ENCODE results near the gene FBXO47.

FBXO47 gene

GRCh38 chr17:38897176-38897575 lies 70.0 kb downstream of the FBXO47 start:
- no peaks in the 10 kb centered on the region for H3K4me1 ChIP-seq
- H3K4me3 ChIP-seq: no peak overlapping the region
- in situ Hi-C loops (cut with MboI; ENCODE audit: low sequenced_read_pairs): no loop called here
- H3K36me3 ChIP-seq (replicated peaks): peaks cover 15% of the 10 kb centered on the region
- H3K27me3 ChIP-seq (ENCODE audit: low read depth): no peaks in the 10 kb centered on the region
- DNase-seq (ENCODE audit: low spot score in 2 of 2): no peak
- no peaks in the 10 kb centered on the region for H3K9me3 ChIP-seq

DNA sequence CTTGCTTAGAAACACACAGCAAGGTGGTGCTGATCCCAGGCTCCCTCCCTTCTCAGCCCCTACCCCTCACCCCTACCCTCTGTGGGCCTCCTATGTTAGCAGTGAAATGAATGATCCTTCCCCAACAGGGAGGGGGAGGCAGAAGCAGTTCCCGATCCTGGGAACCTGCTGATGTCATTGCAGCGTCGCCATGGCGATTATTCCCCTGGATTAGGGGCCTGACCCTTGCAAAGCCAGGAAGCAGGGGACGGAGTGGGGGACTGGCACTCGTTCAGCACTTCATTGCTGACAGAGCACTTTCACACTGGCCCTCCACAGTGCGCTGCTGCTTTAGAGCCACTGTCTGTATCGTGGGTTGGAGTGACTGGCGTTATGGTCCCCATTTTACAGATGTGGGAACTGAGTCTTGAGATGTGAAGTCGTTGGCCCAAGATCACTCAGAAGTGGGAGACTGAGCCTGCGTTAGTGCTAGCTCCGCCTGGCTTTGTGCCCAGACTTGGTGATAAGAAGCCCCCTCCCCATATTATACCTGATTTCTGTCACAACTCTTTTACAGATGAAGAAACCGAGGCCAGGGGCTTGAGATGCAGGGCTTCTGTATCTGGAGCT lies 70.8 kb downstream of the FBXO47 start:
- Histone ChIP-seq H3K4me1 (no peaks in the 10 kb centered on the region), H3K36me3 (replicated peaks) (peaks cover 21% of the 10 kb centered on the region), H3K27me3 (ENCODE audit: low read depth) (no peaks in the 10 kb centered on the region), H3K9me3 (no peaks in the 10 kb centered on the region), H3K4me3 (no peak overlapping the region)
- DNase-seq (ENCODE audit: low spot score in 2 of 2): no peak
- in situ Hi-C loops (cut with MboI; ENCODE audit: low sequenced_read_pairs): no loop called here

DNA sequence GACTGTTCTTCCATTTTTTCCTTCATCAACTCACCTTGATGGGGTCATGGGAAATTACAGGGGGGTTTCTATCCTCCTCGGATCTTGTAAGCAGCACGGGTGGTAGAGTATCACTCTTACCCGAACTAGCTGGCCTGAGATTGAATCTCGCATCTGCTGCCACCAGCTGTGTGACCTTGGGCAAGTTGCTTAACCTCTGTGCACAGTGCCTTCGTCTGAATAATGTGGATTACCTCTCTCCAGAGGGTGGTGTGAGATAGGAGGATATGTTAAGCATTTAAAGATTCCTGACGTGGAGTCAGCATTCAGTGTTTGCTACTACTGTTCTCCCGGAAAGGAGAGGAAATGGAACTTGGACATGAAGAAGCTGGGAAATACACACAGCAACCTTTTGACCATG lies 72.9 kb downstream of the FBXO47 start:
- in situ Hi-C loops (cut with MboI; ENCODE audit: low sequenced_read_pairs): no loop called here

GRCh38 chr17:38893607-38894006 lies 73.6 kb downstream of the FBXO47 start:
- in situ Hi-C loops (cut with MboI; ENCODE audit: low sequenced_read_pairs): no loop called here
- no peak overlapping the region for H3K4me3 ChIP-seq
- no peaks in the 10 kb centered on the region for H3K9me3 ChIP-seq
- peaks cover 23% of the 10 kb centered on the region for H3K36me3 ChIP-seq (replicated peaks)
- no peak for DNase-seq (ENCODE audit: low spot score in 2 of 2)
- no peaks in the 10 kb centered on the region for H3K27me3 ChIP-seq (ENCODE audit: low read depth)
- H3K4me1 ChIP-seq: no peaks in the 10 kb centered on the region

More for the DNA sequence above, 72.9 kb downstream of the FBXO47 start:
- no peak for DNase-seq (ENCODE audit: low spot score in 2 of 2)
- Histone ChIP-seq H3K4me1 (no peaks in the 10 kb centered on the region), H3K9me3 (no peaks in the 10 kb centered on the region), H3K27me3 (ENCODE audit: low read depth) (no peaks in the 10 kb centered on the region), H3K36me3 (replicated peaks) (peaks cover 26% of the 10 kb centered on the region), H3K4me3 (no peak overlapping the region)

DNA sequence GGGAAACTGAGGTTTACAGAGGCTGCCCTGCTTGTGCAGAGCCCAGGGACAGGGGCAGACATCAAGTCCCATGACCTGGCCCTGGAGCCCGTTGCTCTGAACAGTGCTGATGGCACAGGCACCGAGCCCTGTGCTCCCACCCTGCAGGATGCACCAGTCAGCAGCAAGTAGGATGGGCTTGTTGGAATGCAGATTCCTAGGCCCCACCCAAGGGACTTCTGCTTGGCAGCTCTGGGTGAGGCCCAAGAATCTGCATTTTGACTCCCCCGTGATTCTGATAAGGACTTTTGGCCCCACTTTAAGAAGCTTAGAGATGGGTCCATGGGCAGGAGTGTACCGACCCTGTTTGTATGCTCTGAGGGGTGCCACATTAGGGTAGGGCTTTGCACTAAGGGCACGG lies 74.1 kb downstream of the FBXO47 start:
- Histone ChIP-seq H3K9me3 (no peaks in the 10 kb centered on the region), H3K4me1 (no peaks in the 10 kb centered on the region), H3K36me3 (replicated peaks) (peaks cover 26% of the 10 kb centered on the region), H3K27me3 (ENCODE audit: low read depth) (no peaks in the 10 kb centered on the region), H3K4me3 (no peak overlapping the region)
- DNase-seq (ENCODE audit: low spot score in 2 of 2): no peak
- in situ Hi-C loops (cut with MboI; ENCODE audit: low sequenced_read_pairs): no loop called here

- no peaks in the 10 kb centered on the region for H3K27me3 ChIP-seq (ENCODE audit: low read depth)
- H3K4me1 ChIP-seq: no peaks in the 10 kb centered on the region
- no peak overlapping the region for H3K4me3 ChIP-seq
- H3K36me3 ChIP-seq (replicated peaks): peaks cover 26% of the 10 kb centered on the region
- H3K9me3 ChIP-seq: no peaks in the 10 kb centered on the region
- DNase-seq (ENCODE audit: low spot score in 2 of 2): no peak
- in situ Hi-C loops (cut with MboI; ENCODE audit: low sequenced_read_pairs): no loop called here
Measured at GRCh38 chr17:38892620-38893019, 74.6 kb downstream of the FBXO47 start.

GRCh38 chr17:38892083-38892482 lies 75.1 kb downstream of the FBXO47 start:
- no peak overlapping the region for H3K4me3 ChIP-seq
- DNase-seq (ENCODE audit: low spot score in 2 of 2): no peak
- no peaks in the 10 kb centered on the region for H3K4me1 ChIP-seq
- in situ Hi-C loops (cut with MboI; ENCODE audit: low sequenced_read_pairs): no loop called here
- H3K27me3 ChIP-seq (ENCODE audit: low read depth): no peaks in the 10 kb centered on the region
- peaks cover 26% of the 10 kb centered on the region for H3K36me3 ChIP-seq (replicated peaks)
- no peaks in the 10 kb centered on the region for H3K9me3 ChIP-seq

- no peak for DNase-seq (ENCODE audit: low spot score in 2 of 2)
- Histone ChIP-seq H3K36me3 (replicated peaks) (peaks cover 26% of the 10 kb centered on the region), H3K4me3 (no peak overlapping the region), H3K9me3 (no peaks in the 10 kb centered on the region), H3K27me3 (ENCODE audit: low read depth) (no peaks in the 10 kb centered on the region), H3K4me1 (no peaks in the 10 kb centered on the region)
- in situ Hi-C loops (cut with MboI; ENCODE audit: low sequenced_read_pairs): no loop called here
Measured at GRCh38 chr17:38891441-38891840, 75.8 kb downstream of the FBXO47 start.

DNA sequence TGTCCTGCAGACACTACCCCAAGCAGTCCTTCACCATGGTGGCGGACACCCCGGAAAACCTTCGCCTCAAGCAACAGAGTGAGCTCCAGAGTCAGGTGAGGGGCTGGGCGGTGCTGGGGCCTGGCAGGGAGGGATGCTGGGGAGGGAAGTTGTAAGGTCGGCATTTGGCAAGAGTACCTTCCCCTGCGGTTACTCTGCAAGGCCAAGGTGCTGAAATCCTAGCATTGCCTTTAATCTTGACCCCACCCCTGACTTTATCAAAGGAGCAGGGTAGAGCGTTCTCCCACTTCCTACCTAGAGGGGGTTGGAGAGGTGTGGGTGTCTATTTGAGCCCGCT lies 76.8 kb downstream of the FBXO47 start:
- DNase-seq (ENCODE audit: low spot score in 2 of 2): no peak
- in situ Hi-C loops (cut with MboI; ENCODE audit: low sequenced_read_pairs): no loop called here
- Histone ChIP-seq H3K4me1 (peaks cover 5% of the 10 kb centered on the region), H3K27me3 (ENCODE audit: low read depth) (no peaks in the 10 kb centered on the region), H3K4me3 (no peak overlapping the region), H3K9me3 (no peaks in the 10 kb centered on the region), H3K36me3 (replicated peaks) (peaks cover 26% of the 10 kb centered on the region)

GRCh38 chr17:38889745-38890409 lies 77.3 kb downstream of the FBXO47 start:
- H3K9me3 ChIP-seq: no peaks in the 10 kb centered on the region
- H3K27me3 ChIP-seq (ENCODE audit: low read depth): no peaks in the 10 kb centered on the region
- no peak overlapping the region for H3K4me3 ChIP-seq
- in situ Hi-C loops (cut with MboI; ENCODE audit: low sequenced_read_pairs): no loop called here
- H3K4me1 ChIP-seq: peaks cover 5% of the 10 kb centered on the region
- no peak for DNase-seq (ENCODE audit: low spot score in 2 of 2)
- H3K36me3 ChIP-seq (replicated peaks): peaks cover 29% of the 10 kb centered on the region

DNA sequence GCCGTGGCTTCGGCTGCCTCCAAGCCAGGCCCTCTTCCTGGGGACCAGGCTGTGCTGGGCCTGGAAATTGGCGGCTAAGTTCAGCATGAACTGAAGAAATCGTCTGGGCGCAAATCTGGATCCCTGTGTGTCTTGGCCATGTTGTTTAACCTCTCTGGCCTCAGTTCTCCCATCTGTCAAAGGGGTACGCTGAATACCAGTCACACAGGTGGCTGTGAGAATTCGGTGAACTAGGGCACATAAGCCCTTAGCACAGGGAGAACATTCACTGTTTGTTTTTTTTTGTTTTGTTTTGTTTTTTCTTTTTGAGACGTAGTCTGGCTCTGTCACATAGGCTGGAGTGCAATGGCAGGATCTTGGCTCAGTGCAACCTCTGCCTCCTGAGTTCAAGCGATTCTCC lies 78.4 kb downstream of the FBXO47 start:
- in situ Hi-C loops (cut with MboI; ENCODE audit: low sequenced_read_pairs): no loop called here
- peaks cover 30% of the 10 kb centered on the region for H3K36me3 ChIP-seq (replicated peaks)
- DNase-seq (ENCODE audit: low spot score in 2 of 2): no peak

DNA sequence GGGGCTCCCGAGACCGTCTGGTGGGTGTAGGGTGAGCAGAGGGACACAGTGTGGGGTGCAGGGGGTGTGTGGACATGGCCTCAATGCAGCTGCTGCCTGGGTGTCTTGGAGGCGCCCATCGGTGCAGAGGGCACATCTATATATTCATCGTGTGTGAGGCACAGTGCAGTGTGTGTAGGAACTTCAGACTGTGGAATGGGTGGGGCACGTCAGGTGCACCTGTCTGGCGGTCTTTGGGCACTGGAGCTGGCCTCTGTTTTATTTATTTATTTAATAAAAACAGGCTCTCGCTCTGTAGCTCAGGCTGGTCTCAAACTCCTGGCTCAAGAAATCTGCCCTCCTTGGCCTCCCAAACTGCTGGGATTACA lies 80.6 kb downstream of the FBXO47 start:
- in situ Hi-C loops (cut with MboI; ENCODE audit: low sequenced_read_pairs): no loop called here

More for the DNA sequence above, 78.4 kb downstream of the FBXO47 start:
- Histone ChIP-seq H3K4me3 (no peak overlapping the region), H3K9me3 (no peaks in the 10 kb centered on the region), H3K4me1 (peaks cover 5% of the 10 kb centered on the region), H3K27me3 (ENCODE audit: low read depth) (no peaks in the 10 kb centered on the region)

More for the DNA sequence above, 80.6 kb downstream of the FBXO47 start:
- Histone ChIP-seq H3K9me3 (no peaks in the 10 kb centered on the region), H3K4me1 (peaks cover 20% of the 10 kb centered on the region), H3K4me3 (no peak overlapping the region), H3K27me3 (ENCODE audit: low read depth) (no peaks in the 10 kb centered on the region), H3K36me3 (replicated peaks) (peaks cover 23% of the 10 kb centered on the region)
- no peak for DNase-seq (ENCODE audit: low spot score in 2 of 2)
